IMR-90 (cell line): ENCODE results near the gene SLC39A5. TPM values are rescaled to one million over a fixed set of nuclear protein-coding genes. Genes with fewer than 3 reads are reported as not detected.

Source experiments
- ATAC-seq: fragments of 200-7000 bp; cut with Tn5 transposase; 2 replicates; pipeline ENCODE4 v1.9.1; 2020; ENCODE audit warnings: low read depth, mild to moderate bottlenecking, moderate library complexity
- BruUV-seq: library from RNA; stranded (reverse); fragments of 400-500 nt; replicated peaks from 2 replicates; lab custom pipeline; 2021; lab: Mats Ljungman, UMichigan
- CTCF ChIA-PET: fragments of 300-600 bp; formaldehyde crosslinking; extraction: SDS; loops from one replicate; lab custom pipeline; 2021; ENCODE audit warnings: antibody characterized with exemption; lab: Yijun Ruan, JAX
- POLR2A ChIA-PET: fragments of 300-600 bp; sonication (Branson Sonifier 250); formaldehyde crosslinking; loops from one replicate; lab custom pipeline; 2022; ENCODE audit warnings: antibody characterized with exemption; ENCODE audit not compliant: unreplicated experiment; lab: Charles Lee
- DNase-seq: peaks from one replicate; pipeline ENCODE4 v3.0.0; 2013
- H2AFZ ChIP-seq: replicated peaks from 2 replicates; pipeline ENCODE3; 2013; ENCODE audit warnings: low read length, mild to moderate bottlenecking; ENCODE audit not compliant: poor library complexity
- H2AK5ac ChIP-seq: 2 replicates; pipeline ENCODE4 v1.6.1; 2013; ENCODE audit warnings: low read depth, low read length, inconsistent platforms
- H2AK9ac ChIP-seq: replicated peaks from 2 replicates; pipeline ENCODE3; 2013; ENCODE audit warnings: mild to moderate bottlenecking, low read depth, low read length, moderate library complexity; ENCODE audit not compliant: poor library complexity
- H2BK120ac ChIP-seq: 2 replicates; pipeline ENCODE4 v1.6.1; 2013; ENCODE audit warnings: low read depth, low read length, inconsistent platforms
- H2BK15ac ChIP-seq: 3 replicates; pipeline ENCODE4 v1.6.1; 2013; ENCODE audit warnings: low read depth, low read length, inconsistent platforms
- H2BK20ac ChIP-seq: 2 replicates; pipeline ENCODE4 v1.6.1; 2013; ENCODE audit warnings: low read depth, mild to moderate bottlenecking, inconsistent platforms, low read length, moderate library complexity
- H2BK5ac ChIP-seq: 2 replicates; pipeline ENCODE4 v1.6.1; 2013; ENCODE audit warnings: mild to moderate bottlenecking, low read depth, low read length, inconsistent platforms; ENCODE audit not compliant: poor library complexity, severe bottlenecking
- H3K14ac ChIP-seq: replicated peaks from 2 replicates; pipeline ENCODE4 v1.6.1; 2013; ENCODE audit warnings: low read depth, low read length, inconsistent platforms
- H3K18ac ChIP-seq: 2 replicates; pipeline ENCODE4 v1.6.1; 2013; ENCODE audit warnings: low read depth, low read length, control low read depth
- H3K23ac ChIP-seq: 2 replicates; pipeline ENCODE4 v1.6.1; 2013; ENCODE audit warnings: low read depth, low read length, inconsistent platforms
- H3K27ac ChIP-seq: 2 replicates; pipeline ENCODE4 v1.5.1; 2013; ENCODE audit warnings: mild to moderate bottlenecking, control low read depth, low read length; ENCODE audit not compliant: insufficient read depth
- H3K27me3 ChIP-seq: 2 replicates; pipeline ENCODE4 v1.6.1; 2013; ENCODE audit warnings: low read length; ENCODE audit not compliant: control insufficient read depth, insufficient read depth
- H3K36me3 ChIP-seq: 2 replicates; pipeline ENCODE4 v1.6.1; 2013; ENCODE audit warnings: low read length, mixed read lengths; ENCODE audit not compliant: control insufficient read depth, insufficient read depth
- H3K4ac ChIP-seq: 2 replicates; pipeline ENCODE4 v1.6.1; 2013; ENCODE audit warnings: low read depth, low read length, inconsistent platforms
- H3K4me1 ChIP-seq: 2 replicates; pipeline ENCODE4 v1.6.1; 2013; ENCODE audit warnings: low read length, mixed read lengths; ENCODE audit not compliant: control insufficient read depth, insufficient read depth
- H3K4me2 ChIP-seq: 2 replicates; pipeline ENCODE4 v1.6.1; 2013; ENCODE audit warnings: low read depth, mild to moderate bottlenecking, control low read depth, low read length, moderate library complexity
- H3K4me3 ChIP-seq: 2 replicates; pipeline ENCODE4 v1.5.1; 2013; ENCODE audit warnings: low read depth, mild to moderate bottlenecking, control low read depth, low read length, moderate library complexity; ENCODE audit not compliant: insufficient read depth
- H3K56ac ChIP-seq: 2 replicates; pipeline ENCODE4 v1.6.1; 2013; ENCODE audit warnings: low read length, inconsistent platforms; ENCODE audit not compliant: insufficient read depth; ENCODE audit errors: extremely low read depth
- H3K79me1 ChIP-seq, 2 experiments: 2 replicates each; pipeline ENCODE4 v1.6.1; 2013; ENCODE audit warnings: low read length in 2 of 2, inconsistent platforms in 1 of 2, low read depth in 1 of 2
- H3K9ac ChIP-seq: 2 replicates; pipeline ENCODE4 v1.6.1; 2013; ENCODE audit warnings: low read depth, low read length, control low read depth
- H3K9me1 ChIP-seq: 2 replicates; pipeline ENCODE4 v1.6.1; 2013; ENCODE audit warnings: low read length, inconsistent platforms; ENCODE audit not compliant: insufficient read depth
- H3K9me3 ChIP-seq: 2 replicates; pipeline ENCODE4 v1.6.1; 2013; ENCODE audit warnings: low read length; ENCODE audit not compliant: control insufficient read depth, insufficient read depth
- H4K20me1 ChIP-seq: 2 replicates; pipeline ENCODE4 v1.6.1; 2013; ENCODE audit warnings: low read length, inconsistent platforms; ENCODE audit not compliant: insufficient read depth
- H4K5ac ChIP-seq: 2 replicates; pipeline ENCODE4 v1.6.1; 2013; ENCODE audit warnings: mild to moderate bottlenecking, low read depth, low read length, control low read depth
- H4K8ac ChIP-seq, 2 experiments: 2 replicates each; pipeline ENCODE4 v1.6.1; 2013; ENCODE audit warnings: low read depth in 2 of 2, low read length in 2 of 2, control low read depth in 1 of 2, inconsistent platforms in 1 of 2
- H4K91ac ChIP-seq: 2 replicates; pipeline ENCODE4 v1.6.1; 2013; ENCODE audit warnings: low read depth, low read length, inconsistent platforms; ENCODE audit not compliant: insufficient read depth
- BHLHE40 ChIP-seq: fragments of 150-350 bp; IDR thresholded peaks from 2 replicates; pipeline ENCODE4 v1.6.1; 2016; ENCODE audit warnings: mild to moderate bottlenecking, low read depth, low read length
- CEBPB ChIP-seq: IDR thresholded peaks from 2 replicates; pipeline ENCODE4 v1.6.1; 2012; ENCODE audit warnings: low read depth, low read length, improper control_type of control experiment
- CHD1 ChIP-seq: IDR thresholded peaks from 2 replicates; pipeline ENCODE4 v1.6.1; 2012; ENCODE audit warnings: low read depth, low read length, improper control_type of control experiment
- CTCF ChIP-seq: conservative IDR thresholded peaks from 2 replicates; pipeline ENCODE4 v1.5.1; 2012; ENCODE audit warnings: mild to moderate bottlenecking, low read depth, low read length, improper control_type of control experiment
- FOS ChIP-seq: fragments of 150-350 bp; IDR thresholded peaks from 2 replicates; pipeline ENCODE4 v1.6.1; 2016; ENCODE audit warnings: low read depth, low read length
- MAFK ChIP-seq: IDR thresholded peaks from 2 replicates; pipeline ENCODE4 v1.6.1; 2012; ENCODE audit warnings: low read depth, low read length, improper control_type of control experiment
- MXI1 ChIP-seq: IDR thresholded peaks from 2 replicates; pipeline ENCODE4 v1.6.1; 2012; ENCODE audit warnings: low read depth, mild to moderate bottlenecking, low read length, moderate library complexity, borderline replicate concordance
- NFE2L2 ChIP-seq: fragments of 150-350 bp; IDR thresholded peaks from 2 replicates; pipeline ENCODE4 v1.6.1; 2016; ENCODE audit warnings: low read depth, mild to moderate bottlenecking, low read length
- POLR2A ChIP-seq: IDR thresholded peaks from 2 replicates; pipeline ENCODE4 v1.6.1; 2012; ENCODE audit warnings: mild to moderate bottlenecking, low read depth, low read length
- RAD21 ChIP-seq: IDR thresholded peaks from 2 replicates; pipeline ENCODE4 v1.6.1; 2012; ENCODE audit warnings: low read length, improper control_type of control experiment
- RFX5 ChIP-seq: IDR thresholded peaks from 2 replicates; pipeline ENCODE4 v1.8.0; 2012; ENCODE audit warnings: low read depth, mild to moderate bottlenecking, low read length, moderate library complexity
- USF2 ChIP-seq: fragments of 150-350 bp; IDR thresholded peaks from 2 replicates; pipeline ENCODE4 v1.6.1; 2017; ENCODE audit warnings: mild to moderate bottlenecking, antibody characterized with exemption, low read length, low read depth
- WGBS, 2 experiments: methylation state at CpG; one replicate each; pipeline versions ENCODE4 v1.1.5 to v1.1.7; 2013; ENCODE audit warnings: missing lambda C conversion rate in 2 of 2; ENCODE audit not compliant: insufficient read length in 1 of 2; ENCODE audit errors: extremely low coverage in 2 of 2; 5-methylcytosine and 5-hydroxymethylcytosine counted together
- dilution Hi-C: fragments of 300-500 bp; cut with HindIII; formaldehyde crosslinking; loops from one replicate; pipeline ENCODE4 v1.14.3; 2018; ENCODE audit warnings: low sequenced_read_pairs; ENCODE audit not compliant: unreplicated experiment
- in situ Hi-C: fragments of 300-500 bp; cut with MboI; formaldehyde crosslinking; loops from 3 replicates; pipeline ENCODE4 v1.14.3; 2019; ENCODE audit warnings: low sequenced_read_pairs, inconsistent platforms, mixed read lengths
- intact Hi-C: fragments of 100-400 bp; cut with micrococcal nuclease; formaldehyde crosslinking; loops from 2 replicates; pipeline ENCODE4 v1.10.0; 2022
- polyA plus RNA-seq, 3 experiments: library from polyadenylated mRNA; depleted of rRNA; stranded (reverse); fragments of >200 nt; gene quantifications; 2 replicates each; pipeline ENCODE4 v1.2.3, GENCODE V29; 2012; ENCODE audit warnings: low replicate concordance in 1 of 3
- total RNA-seq: library from RNA; depleted of rRNA; stranded (reverse); fragments of >200 nt; gene quantifications from 2 replicates; pipeline ENCODE4 v1.2.3, GENCODE V29; 2012

The SLC39A5 gene
- total and polyA plus RNA-seq, 2 of the 4 experiments (the other 2 are of a cell fraction): not detected

- TF ChIP-seq MAFK (no peak), RFX5 (peak; percentile 70), CHD1 (no peak)
These were observed 37.0 kb downstream of the SLC39A5 start, which contains the start of gene COQ10A (continued) for GRCh38 chr12:56266693-56267442.

- ATAC-seq (peak; percentile 1; the same call in 1 of the 2 replicates), DNase-seq (no peak)
- in situ Hi-C loops (no loop called here), dilution Hi-C loops (no loop called here), intact Hi-C loops (loop anchor here (2.0 kb wide), 1 partner anchor 197 kb away; no protein-coding TSS in a partner anchor)
- CTCF ChIA-PET: interaction anchor here (1.4 kb wide), 1 partner anchor 34 kb away, joined by 4 read pairs; no protein-coding TSS in a partner anchor
- Histone ChIP-seq H3K23ac (0 out of 2 replicates have a peak overlapping the region, but pooled peaks have one; percentile 25), H3K27me3 (no peaks in the 10 kb centered on the region), H3K36me3 (peaks cover 11% of the 10 kb centered on the region), H2BK5ac (no peak overlapping the region), H2AK5ac (peak overlapping the region; percentile 34; the same call in 1 of the 2 replicates), H3K9me3 (no peaks in the 10 kb centered on the region), H4K91ac (no peak overlapping the region; the same call in 1 of the 2 replicates), H2AFZ (peak overlapping the region; percentile 100), H3K14ac (no peak overlapping the region), H3K4me3 (peak overlapping the region; percentile 61), H3K79me1 (peaks cover 0 to 21% of the 10 kb centered on the region in 2 experiments; a peak in 2 of 4 replicates), H2AK9ac (peak overlapping the region; percentile 88), H3K4me1 (peaks cover 7% of the 10 kb centered on the region; the same call in 1 of the 2 replicates), H2BK15ac (no peak overlapping the region), H4K20me1 (no peaks in the 10 kb centered on the region), H3K9ac (peak overlapping the region; percentile 41), H2BK20ac (no peak overlapping the region), H3K9me1 (peaks cover 7% of the 10 kb centered on the region; the same call in 1 of the 2 replicates), H3K27ac (peak overlapping the region; percentile 42), H2BK120ac (no peak overlapping the region), H3K56ac (peak overlapping the region; percentile 27; the same call in 1 of the 2 replicates), H3K18ac (no peak overlapping the region), H4K5ac (0 out of 2 replicates have a peak overlapping the region, but pooled peaks have one; percentile 12), H3K4ac (peak overlapping the region; percentile 24; the same call in 1 of the 2 replicates), H4K8ac (peak overlapping the region; percentile 33 to 83; a peak in 3 of 4 replicates), H3K4me2 (peak overlapping the region; percentile 79)
- BruUV-seq: no TSS peak
- 30% methylated on average over 2 of the region's 21 CpGs; no CpG with 5 or more reads in 1 of the 2 experiments for WGBS, 2 experiments
- POLR2A ChIA-PET: no interaction called here
- TF ChIP-seq USF2 (no peak), CTCF (no peak), MAFK (no peak), FOS (no peak), CHD1 (no peak), POLR2A (no peak), RFX5 (no peak), BHLHE40 (no peak), NFE2L2 (no peak), CEBPB (no peak), MXI1 (no peak), RAD21 (no peak)
These were observed 37.7 kb downstream of the SLC39A5 start for GRCh38 chr12:56267443-56268071.
